SK-N-SH (cell line): ENCODE results near the gene DHPS. TPM values are rescaled to one million over a fixed set of nuclear protein-coding genes. Genes with fewer than 3 reads are reported as not detected.

Experiments
- CTCF ChIA-PET: fragments of 300-600, 350-600 bp; formaldehyde crosslinking; extraction: SDS; loops from one replicate; lab custom pipeline; 2021; lab: Yijun Ruan, JAX
- POLR2A ChIA-PET: fragments of 350-600 bp; sonication (Branson Sonifier 250); formaldehyde crosslinking; extraction: SDS; loops from one replicate; lab custom pipeline; 2020; ENCODE audit warnings: antibody characterized with exemption, inconsistent platforms; lab: Yijun Ruan, JAX
- DNase-seq: peaks from one replicate; pipeline ENCODE4 v3.0.0; 2012
- H2AFZ ChIP-seq: fragments of 200-600 bp; sonication (generic); 2 replicates; pipeline ENCODE4 v1.8.1; 2016; ENCODE audit warnings: antibody characterized with exemption, mild to moderate bottlenecking, low read depth
- H3F3A ChIP-seq: fragments of 200-600 bp; sonication (generic); replicated peaks from 2 replicates; pipeline ENCODE3; 2016; ENCODE audit warnings: antibody characterized with exemption, mild to moderate bottlenecking; ENCODE audit not compliant: insufficient read depth
- H3K27ac ChIP-seq, 2 experiments: fragments of 200-500 bp in 1 of 2; fragments of 200-600 bp in 1 of 2; sonication (Bioruptor generic) in 1 of 2; sonication (generic), shearing (Covaris generic) in 1 of 2; 2 replicates each; pipeline versions ENCODE4 v1.5.1 to v1.6.1; 2014 to 2016; ENCODE audit warnings: low read depth in 2 of 2, inconsistent platforms in 1 of 2, low read length in 1 of 2, mild to moderate bottlenecking in 1 of 2, mixed read lengths in 1 of 2
- H3K27me3 ChIP-seq: fragments of 200-600 bp; sonication (generic), shearing (Covaris generic); 2 replicates; pipeline ENCODE4 v1.6.1; 2016; ENCODE audit warnings: mixed run types; ENCODE audit not compliant: insufficient read depth
- H3K36me3 ChIP-seq, 2 experiments: fragments of 200-500 bp in 1 of 2; fragments of 200-600 bp in 1 of 2; sonication (Bioruptor generic) in 1 of 2; sonication (generic) in 1 of 2; replicated peaks in 1 of 2; 2 replicates each; pipeline versions ENCODE3 to v1.5.1; 2014 to 2016; ENCODE audit warnings: low read length in 1 of 2, mild to moderate bottlenecking in 1 of 2; ENCODE audit not compliant: insufficient read depth in 2 of 2, control insufficient read depth in 1 of 2
- H3K4me1 ChIP-seq, 2 experiments: fragments of 200-500 bp in 1 of 2; fragments of 200-600 bp in 1 of 2; sonication (Bioruptor generic) in 1 of 2; sonication (generic), shearing (Covaris generic) in 1 of 2; 2 replicates each; pipeline versions ENCODE4 v1.5.1 to v1.6.1; 2014 to 2016; ENCODE audit warnings: low read depth in 1 of 2, low read length in 1 of 2, mixed run types in 1 of 2; ENCODE audit not compliant: insufficient read depth in 2 of 2, control insufficient read depth in 1 of 2
- H3K4me2 ChIP-seq: fragments of 200-600 bp; sonication (generic), shearing (Covaris generic); 2 replicates; pipeline ENCODE4 v1.6.1; 2017; ENCODE audit warnings: mixed run types
- H3K4me3 ChIP-seq, 2 experiments: fragments of 200-500 bp in 1 of 2; fragments of 200-600 bp in 1 of 2; sonication (Bioruptor generic) in 1 of 2; sonication (generic), shearing (Covaris generic) in 1 of 2; 2 replicates each; pipeline versions ENCODE4 v1.5.1 to v1.8.1; 2014 to 2016; ENCODE audit warnings: low read depth in 2 of 2, inconsistent platforms in 1 of 2, low read length in 1 of 2, mild to moderate bottlenecking in 1 of 2, mixed read lengths in 1 of 2, moderate library complexity in 1 of 2
- H3K79me2 ChIP-seq: fragments of 200-600 bp; sonication (generic); 2 replicates; pipeline ENCODE4 v1.8.1; 2017; ENCODE audit warnings: mild to moderate bottlenecking; ENCODE audit not compliant: insufficient read depth
- H3K9ac ChIP-seq: fragments of 200-600 bp; sonication (generic); 2 replicates; pipeline ENCODE4 v1.6.1; 2017; ENCODE audit warnings: mixed run types
- H3K9me2 ChIP-seq: fragments of 200-600 bp; sonication (generic); 2 replicates; pipeline ENCODE4 v1.6.1; 2017; ENCODE audit warnings: mixed run types
- H3K9me3 ChIP-seq: fragments of 200-600 bp; sonication (generic); 2 replicates; pipeline ENCODE4 v1.6.1; 2017; ENCODE audit warnings: mixed run types, mild to moderate bottlenecking, moderate library complexity
- H4K20me1 ChIP-seq: fragments of 200-600 bp; sonication (generic); 2 replicates; pipeline ENCODE4 v1.6.1; 2017; ENCODE audit warnings: mild to moderate bottlenecking, mixed run types; ENCODE audit not compliant: insufficient read depth
- EZH2phosphoT487 ChIP-seq: fragments of 200-600 bp; sonication (generic); IDR thresholded peaks from 2 replicates; pipeline ENCODE4 v1.6.1; 2017; ENCODE audit warnings: low read depth, mixed run types, mild to moderate bottlenecking, antibody characterized with exemption, moderate library complexity, borderline replicate concordance
- FOXM1 ChIP-seq: IDR thresholded peaks from 2 replicates; pipeline ENCODE4 v1.4.0; 2012; ENCODE audit warnings: low read depth, mild to moderate bottlenecking
- GATA2 ChIP-seq: sonication (generic); formaldehyde crosslinking; IDR thresholded peaks from 2 replicates; pipeline ENCODE4 v1.5.0; 2020; ENCODE audit warnings: mild to moderate bottlenecking, missing genetic modification reagents
- MAX ChIP-seq: IDR thresholded peaks from 2 replicates; pipeline ENCODE4 v1.4.0; 2012; ENCODE audit warnings: low read depth
- MXI1 ChIP-seq: IDR thresholded peaks from 2 replicates; pipeline ENCODE4 v1.6.1; 2012; ENCODE audit warnings: mild to moderate bottlenecking, low read depth, low read length, improper control_type of control experiment
- NRF1 ChIP-seq: IDR thresholded peaks from 2 replicates; pipeline ENCODE4 v1.6.1; 2012; ENCODE audit warnings: low read depth, mild to moderate bottlenecking, low read length
- PBX3 ChIP-seq: IDR thresholded peaks from 2 replicates; pipeline ENCODE4; 2012
- RCOR1 ChIP-seq: fragments of 150-350 bp; IDR thresholded peaks from 2 replicates; pipeline ENCODE4 v1.6.1; 2017; ENCODE audit warnings: antibody characterized with exemption, low read length
- REST ChIP-seq: IDR thresholded peaks from 2 replicates; pipeline ENCODE4 v1.6.1; 2012; ENCODE audit warnings: mild to moderate bottlenecking, low read depth, low read length, moderate library complexity
- RFX5 ChIP-seq: IDR thresholded peaks from 2 replicates; pipeline ENCODE4 v1.6.1; 2012; ENCODE audit warnings: mild to moderate bottlenecking, improper control_type of control experiment, low read length
- RXRA ChIP-seq: IDR thresholded peaks from 2 replicates; pipeline ENCODE4 v1.4.0; 2012; ENCODE audit warnings: low read depth, mild to moderate bottlenecking, borderline replicate concordance
- SMC3 ChIP-seq: IDR thresholded peaks from 2 replicates; pipeline ENCODE4 v1.6.1; 2012; ENCODE audit warnings: low read depth, low read length, improper control_type of control experiment
- TAF1 ChIP-seq: IDR thresholded peaks from 2 replicates; pipeline ENCODE4 v1.6.1; 2012; ENCODE audit warnings: low read depth, mild to moderate bottlenecking, low read length, moderate library complexity, borderline replicate concordance
- TEAD4 ChIP-seq: IDR thresholded peaks from 2 replicates; pipeline ENCODE4 v1.4.0; 2012; ENCODE audit warnings: mild to moderate bottlenecking, borderline replicate concordance; ENCODE audit not compliant: insufficient read depth
- USF1 ChIP-seq: IDR thresholded peaks from 2 replicates; pipeline ENCODE4 v1.4.0; 2012; ENCODE audit warnings: low read depth, borderline replicate concordance
- ZBTB33 ChIP-seq: IDR thresholded peaks from 2 replicates; pipeline ENCODE4 v1.4.0; 2012; ENCODE audit warnings: low read depth, borderline replicate concordance
- WGBS: methylation state at CpG from one replicate; pipeline ENCODE4 v1.1.6; 2017; ENCODE audit warnings: low lambda C conversion rate; 5-methylcytosine and 5-hydroxymethylcytosine counted together
- polyA plus RNA-seq, 3 experiments: library from polyadenylated mRNA; depleted of rRNA; stranded (reverse); fragments of >200 nt; gene quantifications; 2 replicates each; pipeline ENCODE4 v1.2.3, GENCODE V29; 2012

Gene DHPS
- polyA plus RNA-seq, 1 of the 3 experiments (the other 2 are of a cell fraction) = 179 TPM

GRCh38 chr19:12720851-12721655 is 39.4 kb upstream of the DHPS start:
- H3K27me3 ChIP-seq = no peaks in the 10 kb centered on the region
- peak; percentile 62 for DNase-seq
- H3K9me2 ChIP-seq = no peaks in the 10 kb centered on the region
- TF ChIP-seq GATA2 (CRISPR knock-in tag) (no peak), NRF1 (0 out of 2 replicates have a peak, but pooled peaks have one; percentile 12), MXI1 (0 out of 2 replicates have a peak, but pooled peaks have one; percentile 29)
- TF ChIP-seq, all 33 proteins: peak for 2
- H3K36me3 ChIP-seq = peaks cover 14 to 20% of the 10 kb centered on the region in 2 experiments
- ChIA-PET POLR2A (interaction anchor here (0.7 to 1.7 kb wide), 4 partner anchors 16 to 72 kb away, joined by 4 to 5 read pairs (median 4); partner anchors contain the start of genes FBXW9, GET3 and JUNB), CTCF (interaction anchor here (0.6 to 3.8 kb wide), 7 partner anchors 12 to 244 kb away, joined by 3 to 25 read pairs (median 8); partner anchors contain the start of genes GET3 and TRIR)
- H3K4me2 ChIP-seq = peak overlapping the region; percentile 99
- no peak overlapping the region for H2AFZ ChIP-seq
- peak overlapping the region; percentile 95 for H3K9ac ChIP-seq
- peaks cover 7 to 8% of the 10 kb centered on the region in 2 experiments; a peak in 3 of 4 replicates for H3K4me1 ChIP-seq
- H3K79me2 ChIP-seq = peaks cover 74% of the 10 kb centered on the region
- H3F3A ChIP-seq = peaks cover 8% of the 10 kb centered on the region
- no peaks in the 10 kb centered on the region for H3K9me3 ChIP-seq
- peak overlapping the region; percentile 63 to 85 for H3K4me3 ChIP-seq
- peak overlapping the region; percentile 89 for H3K27ac ChIP-seq
- 6% methylated on average over 28 of the region's 59 CpGs for WGBS
- H4K20me1 ChIP-seq = no peaks in the 10 kb centered on the region

- WGBS = 94% methylated on average over 10 of the region's 10 CpGs
- H3K27me3 ChIP-seq = no peaks in the 10 kb centered on the region
- no peaks in the 10 kb centered on the region for H4K20me1 ChIP-seq
- peak overlapping the region; percentile 99 for H3K4me2 ChIP-seq
- ChIA-PET POLR2A (no interaction called here), CTCF (interaction anchor here (1.4 to 3.7 kb wide), 3 partner anchors 38 to 156 kb away, joined by 3 to 25 read pairs (median 24); no protein-coding TSS in a partner anchor)
- H2AFZ ChIP-seq = no peak overlapping the region
- peaks cover 79% of the 10 kb centered on the region for H3K79me2 ChIP-seq
- DNase-seq = no peak
- peaks cover 8% of the 10 kb centered on the region for H3F3A ChIP-seq
- peaks cover 7 to 8% of the 10 kb centered on the region in 2 experiments; a peak in 3 of 4 replicates for H3K4me1 ChIP-seq
- peaks cover 18 to 20% of the 10 kb centered on the region in 2 experiments for H3K36me3 ChIP-seq
- peak overlapping the region; percentile 95 for H3K9ac ChIP-seq
- H3K9me2 ChIP-seq = no peaks in the 10 kb centered on the region
- H3K4me3 ChIP-seq = peak overlapping the region; percentile 63 to 85
- peak overlapping the region; percentile 89; a peak in 3 of 4 replicates for H3K27ac ChIP-seq
- no peaks in the 10 kb centered on the region for H3K9me3 ChIP-seq
- TF ChIP-seq RXRA (no peak), RFX5 (no peak), RCOR1 (no peak), REST (no peak), MAX (no peak), TAF1 (no peak), FOXM1 (no peak), PBX3 (no peak), USF1 (no peak), ZBTB33 (no peak), EZH2phosphoT487 (no peak), SMC3 (no peak), TEAD4 (no peak), NRF1 (no peak)
Observed at GRCh38 chr19:12720296-12720695, 38.6 kb upstream of the DHPS start.
